NCI-H2227 treated with DMSO at 0.1 percent for 48 hours (cell line): ENCODE data around the gene PTDSS2.

Experiments
- DNase-seq: peaks from one replicate; lab custom pipeline; 2025; lab: John Stamatoyannopoulos, UW

PTDSS2 gene

DNA sequence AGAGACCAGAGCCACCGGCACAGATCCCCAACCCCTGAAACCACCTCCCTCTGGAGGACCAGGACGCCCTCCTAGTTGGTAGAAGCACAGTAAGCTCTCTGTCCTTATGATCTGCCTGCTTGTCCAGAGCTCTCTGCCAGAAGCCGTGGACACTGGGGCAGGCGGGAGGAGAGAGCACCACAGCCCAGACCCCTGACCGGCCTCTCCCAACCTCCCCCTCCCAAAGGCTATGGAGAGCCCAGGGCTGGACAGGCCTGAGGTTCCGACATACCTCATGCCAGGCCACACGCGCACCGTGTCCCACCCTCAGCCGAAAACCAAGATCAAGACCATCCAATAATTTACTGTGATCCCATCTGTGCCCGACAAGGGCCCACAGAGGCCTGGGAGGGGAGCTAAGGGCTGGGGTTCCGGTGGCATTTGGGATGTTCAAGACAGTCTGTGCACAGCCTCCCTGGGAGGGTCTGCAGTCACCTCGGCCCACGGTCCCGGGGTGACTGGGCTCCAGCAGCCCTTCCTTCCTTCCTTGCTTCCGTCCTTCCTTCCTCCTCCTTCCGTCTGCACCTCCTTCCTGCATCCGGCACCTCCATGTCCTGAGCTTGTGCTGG, 81.9 kb downstream of the PTDSS2 start:
- DNase-seq: no peak

- no peak for DNase-seq
These were observed 82.5 kb downstream of the PTDSS2 start for GRCh38 chr11:532527-532985.

- no peak for DNase-seq
These were observed 83.0 kb downstream of the PTDSS2 start for GRCh38 chr11:532986-533585.

DNA sequence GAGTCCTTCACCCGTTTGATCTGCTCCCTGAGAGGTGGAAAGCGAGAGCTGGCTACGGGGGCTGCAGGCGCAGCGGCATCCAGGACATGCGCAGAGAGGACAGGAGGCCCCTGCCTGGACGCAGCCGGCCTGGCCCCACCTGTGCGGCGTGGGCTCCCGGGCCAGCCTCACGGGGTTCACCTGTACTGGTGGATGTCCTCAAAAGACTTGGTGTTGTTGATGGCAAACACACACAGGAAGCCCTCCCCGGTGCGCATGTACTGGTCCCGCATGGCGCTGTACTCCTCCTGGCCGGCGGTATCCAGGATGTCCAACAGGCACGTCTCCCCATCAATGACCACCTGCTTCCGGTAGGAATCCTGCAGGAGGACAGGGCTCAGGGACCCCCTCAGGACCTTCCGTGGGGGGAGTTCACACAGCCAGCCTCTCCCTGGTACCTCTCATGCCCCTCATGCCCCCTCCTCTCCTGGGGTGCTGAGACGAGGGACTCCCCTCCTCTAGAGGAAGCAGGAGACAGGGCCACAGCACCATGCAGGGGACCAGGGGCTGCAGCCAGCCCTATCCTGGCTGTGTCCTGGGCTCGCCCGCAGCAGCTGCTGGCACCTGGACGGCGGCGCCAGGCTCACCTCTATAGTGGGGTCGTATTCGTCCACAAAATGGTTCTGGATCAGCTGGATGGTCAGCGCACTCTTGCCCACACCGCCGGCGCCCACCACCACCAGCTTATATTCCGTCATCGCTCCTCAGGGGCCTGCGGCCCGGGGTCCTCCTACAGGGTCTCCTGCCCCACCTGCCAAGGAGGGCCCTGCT, 83.7 kb downstream of the PTDSS2 start:
- no peak for DNase-seq

GRCh38 chr11:534396-535209, 84.5 kb downstream of the PTDSS2 start:
- DNase-seq: peak; percentile 17

GRCh38 chr11:535210-535518, 85.1 kb downstream of the PTDSS2 start:
- DNase-seq: no peak

DNA sequence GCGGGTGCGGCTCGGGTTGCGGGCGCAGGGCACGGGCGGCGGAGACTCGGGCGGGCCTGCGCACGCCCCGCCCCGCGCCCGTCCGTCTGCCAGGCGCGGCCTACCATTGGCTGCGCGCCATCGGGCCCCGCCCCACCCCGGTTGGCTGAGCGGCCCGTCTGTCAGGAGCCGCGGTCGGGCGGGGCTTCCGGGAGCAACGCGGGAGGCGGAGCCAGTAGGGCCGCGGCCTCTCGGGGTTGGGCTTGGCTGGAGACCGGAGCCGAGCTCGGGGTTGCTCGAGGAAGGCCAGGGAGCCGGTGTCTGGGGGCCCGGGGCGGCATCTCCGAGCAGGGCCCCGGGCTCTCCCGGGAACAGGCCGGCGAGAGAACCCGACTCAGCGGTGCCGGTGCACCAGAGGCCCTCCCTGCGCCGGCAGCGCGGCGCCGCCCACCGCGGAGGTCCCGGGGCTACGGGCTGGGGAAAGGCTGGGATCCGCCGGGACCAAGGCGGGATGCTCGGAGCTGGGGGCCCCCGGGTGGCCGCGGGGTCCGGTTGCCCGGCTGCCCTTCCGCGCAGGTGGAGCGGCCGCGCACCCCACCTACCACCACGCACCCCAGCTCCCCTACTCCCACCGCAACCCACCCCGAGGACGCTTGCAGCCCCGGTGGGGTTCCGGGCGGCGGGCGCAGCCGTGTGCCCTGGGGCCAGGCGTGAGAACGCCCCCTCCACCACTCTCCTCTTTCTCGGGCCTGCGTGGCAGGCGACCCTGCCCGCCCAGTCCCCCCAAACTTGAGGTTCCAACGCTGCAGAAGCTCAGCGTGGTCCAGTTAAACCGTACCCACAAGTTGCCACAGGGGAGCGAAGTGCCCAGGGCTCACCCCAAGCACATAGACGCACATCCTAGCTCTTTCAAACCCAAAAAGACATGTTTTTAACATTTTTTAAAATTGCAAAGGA, 85.7 kb downstream of the PTDSS2 start, which contains the start of gene HRAS:
Gene HRAS, minus strand, starts transcription at position 58 of the 936 bp plus-strand sequence.
- peak; percentile 94 for DNase-seq

GRCh38 chr11:536841-537621, 87.0 kb downstream of the PTDSS2 start, which contains the start of gene LRRC56:
TSS of gene LRRC56 (plus strand) at chr11:537527. CDS start at chr11:540685, 3,158 bp downstream.
- DNase-seq: no peak

DNA sequence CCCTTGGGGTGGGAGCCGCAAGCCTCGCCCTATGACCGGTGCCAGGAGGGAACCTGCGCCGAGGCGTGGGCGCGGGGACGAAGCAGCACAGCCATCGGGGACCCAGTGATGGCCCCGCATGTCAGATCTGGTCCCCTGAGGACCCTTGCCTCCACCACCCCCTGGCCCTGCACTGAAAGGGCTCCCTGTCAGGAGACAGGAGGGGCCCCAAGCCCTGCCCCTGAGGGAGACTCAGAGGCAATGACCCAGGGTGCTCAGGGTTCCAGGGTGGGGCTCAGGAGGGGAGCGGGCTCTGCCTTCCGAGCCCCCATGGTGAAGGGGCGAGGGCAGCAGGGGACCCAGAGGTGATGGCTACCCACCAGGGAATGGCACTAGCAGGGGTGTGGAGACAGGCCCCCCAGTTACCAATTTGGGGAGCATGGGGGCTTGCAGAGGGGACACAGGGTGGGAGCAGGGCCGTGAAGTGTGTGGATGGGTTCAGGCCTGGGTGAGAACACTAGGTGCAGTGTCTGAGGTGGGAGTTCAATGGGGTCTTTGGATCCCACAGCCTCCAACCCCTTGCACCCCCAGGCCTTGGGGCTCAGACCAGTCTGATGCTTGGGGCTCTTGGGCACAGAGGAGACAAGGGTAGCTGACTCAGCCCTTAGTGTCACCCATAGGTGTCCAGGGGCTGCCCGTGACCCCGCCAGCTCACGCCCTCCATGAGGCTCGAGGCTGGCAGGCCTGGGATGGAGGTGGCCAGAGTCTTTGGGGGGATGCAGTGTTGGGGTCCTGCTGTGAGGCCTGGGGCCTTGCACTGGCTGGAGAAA, 87.7 kb downstream of the PTDSS2 start:
- DNase-seq: no peak

GRCh38 chr11:538431-539051, 88.5 kb downstream of the PTDSS2 start:
- DNase-seq: no peak

DNA sequence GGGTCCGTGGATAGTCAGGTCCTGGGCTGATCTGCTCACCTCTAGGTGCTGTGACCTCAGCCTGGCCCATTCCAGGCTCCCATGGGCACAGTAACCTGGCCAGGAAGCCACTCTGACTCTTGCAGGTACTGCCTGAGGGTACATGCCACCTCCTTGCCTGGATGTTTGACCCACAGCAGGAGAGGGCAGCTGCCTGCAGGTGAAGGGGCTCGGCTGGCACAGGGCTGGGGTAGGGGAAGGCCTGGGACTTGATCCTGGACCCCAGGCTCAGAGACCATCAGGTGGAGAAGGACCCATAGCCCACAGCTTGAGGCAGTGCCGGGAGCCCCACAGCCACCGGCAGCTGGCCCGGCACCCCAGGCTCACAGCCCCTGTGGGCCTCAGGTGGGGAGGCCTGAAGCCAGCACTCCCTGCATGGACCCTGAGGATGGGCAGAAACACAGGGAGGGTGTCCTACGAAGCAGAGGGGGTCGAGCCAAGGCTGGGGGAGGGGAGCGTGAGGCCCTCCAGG, 89.9 kb downstream of the PTDSS2 start:
- no peak for DNase-seq
